ENCODE results near the gene PRKCA. TPM values are rescaled to one million over a fixed set of nuclear protein-coding genes. Genes with fewer than 3 reads are reported as not detected.

Gene PRKCA
- total RNA-seq, 1 experiment from 2014 or later, result 29.5 TPM

DNA sequence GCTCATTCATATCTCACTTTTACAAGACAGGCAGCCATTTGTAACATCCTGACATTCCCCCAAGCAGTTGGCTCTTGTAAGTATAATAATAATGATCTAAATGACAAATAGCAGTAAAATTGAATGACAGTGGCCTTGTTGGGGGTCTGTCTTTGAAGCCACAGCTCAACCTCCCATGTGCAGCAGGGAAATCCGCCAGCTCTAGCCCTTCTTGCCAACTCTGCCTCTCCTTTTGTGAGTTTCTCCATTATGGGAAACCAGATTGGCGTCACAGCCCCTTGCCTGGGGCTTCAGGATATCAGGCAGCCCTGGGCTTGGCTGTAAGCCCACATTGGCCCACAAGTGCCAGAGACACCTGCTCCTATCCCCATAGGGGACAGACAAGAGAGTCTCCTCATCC lies 462.1 kb downstream of the PRKCA start:
- peaks cover 9% of the 10 kb centered on the region for H3K4me1 Mint-ChIP-seq
- 0 out of 2 replicates have a peak overlapping the region, but pooled peaks have one; percentile 32 for H3K27ac Mint-ChIP-seq
- ATAC-seq (peak; percentile 22), DNase-seq (ENCODE audit: low spot score) (no peak)
- CTCF ChIA-PET, result interaction anchor here (0.6 to 1.3 kb wide), 6 partner anchors 27 to 91 kb away, joined by 3 to 4 read pairs (median 3); no protein-coding TSS in a partner anchor
- TF ChIP-seq KAT7 (CRISPR knock-in tag; IDR thresholded peaks at IDR 0.05; ENCODE audit: borderline replicate concordance) (no peak), GABPB1 (CRISPR knock-in tag; IDR thresholded peaks at IDR 0.05) (no peak), GTF2I (CRISPR knock-in tag; conservative IDR thresholded peaks at IDR 0.05) (no peak), ZBTB21 (CRISPR knock-in tag; IDR thresholded peaks at IDR 0.05; ENCODE audit: borderline replicate concordance) (no peak)
- TF ChIP-seq, protein P1, sequence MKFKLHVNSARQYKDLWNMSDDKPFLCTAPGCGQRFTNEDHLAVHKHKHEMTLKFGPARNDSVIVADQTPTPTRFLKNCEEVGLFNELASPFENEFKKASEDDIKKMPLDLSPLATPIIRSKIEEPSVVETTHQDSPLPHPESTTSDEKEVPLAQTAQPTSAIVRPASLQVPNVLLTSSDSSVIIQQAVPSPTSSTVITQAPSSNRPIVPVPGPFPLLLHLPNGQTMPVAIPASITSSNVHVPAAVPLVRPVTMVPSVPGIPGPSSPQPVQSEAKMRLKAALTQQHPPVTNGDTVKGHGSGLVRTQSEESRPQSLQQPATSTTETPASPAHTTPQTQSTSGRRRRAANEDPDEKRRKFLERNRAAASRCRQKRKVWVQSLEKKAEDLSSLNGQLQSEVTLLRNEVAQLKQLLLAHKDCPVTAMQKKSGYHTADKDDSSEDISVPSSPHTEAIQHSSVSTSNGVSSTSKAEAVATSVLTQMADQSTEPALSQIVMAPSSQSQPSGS (CRISPR knock-in tag; IDR thresholded peaks at IDR 0.05; ENCODE audit: borderline replicate concordance, low read depth), result no peak
- TF ChIP-seq, protein P2, sequence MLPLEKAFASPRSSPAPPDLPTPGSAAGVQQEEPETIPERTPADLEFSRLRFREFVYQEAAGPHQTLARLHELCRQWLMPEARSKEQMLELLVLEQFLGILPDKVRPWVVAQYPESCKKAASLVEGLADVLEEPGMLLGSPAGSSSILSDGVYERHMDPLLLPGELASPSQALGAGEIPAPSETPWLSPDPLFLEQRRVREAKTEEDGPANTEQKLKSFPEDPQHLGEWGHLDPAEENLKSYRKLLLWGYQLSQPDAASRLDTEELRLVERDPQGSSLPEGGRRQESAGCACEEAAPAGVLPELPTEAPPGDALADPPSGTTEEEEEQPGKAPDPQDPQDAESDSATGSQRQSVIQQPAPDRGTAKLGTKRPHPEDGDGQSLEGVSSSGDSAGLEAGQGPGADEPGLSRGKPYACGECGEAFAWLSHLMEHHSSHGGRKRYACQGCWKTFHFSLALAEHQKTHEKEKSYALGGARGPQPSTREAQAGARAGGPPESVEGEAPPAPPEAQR (CRISPR knock-in tag; IDR thresholded peaks at IDR 0.05), result no peak
- POLR2A ChIA-PET, result interaction anchor here (1.3 kb wide), 1 partner anchor 14 kb away, joined by 3 read pairs; no protein-coding TSS in a partner anchor
- peaks cover 4% of the 10 kb centered on the region; the same call in 1 of the 2 replicates for H3K9me3 Mint-ChIP-seq
- H3K27me3 Mint-ChIP-seq (ENCODE audit: low read depth), result no peaks in the 10 kb centered on the region
- no peaks in the 10 kb centered on the region for H3K36me3 Mint-ChIP-seq
- H3K4me3 Mint-ChIP-seq, result no peak overlapping the region

- POLR2A ChIA-PET, result no interaction called here
- no peak for DNase-seq (ENCODE audit: low spot score)
- H3K27me3 Mint-ChIP-seq (ENCODE audit: low read depth), result no peaks in the 10 kb centered on the region
These were observed 464.9 kb downstream of the PRKCA start for GRCh38 chr17:66767154-66767933.

DNA sequence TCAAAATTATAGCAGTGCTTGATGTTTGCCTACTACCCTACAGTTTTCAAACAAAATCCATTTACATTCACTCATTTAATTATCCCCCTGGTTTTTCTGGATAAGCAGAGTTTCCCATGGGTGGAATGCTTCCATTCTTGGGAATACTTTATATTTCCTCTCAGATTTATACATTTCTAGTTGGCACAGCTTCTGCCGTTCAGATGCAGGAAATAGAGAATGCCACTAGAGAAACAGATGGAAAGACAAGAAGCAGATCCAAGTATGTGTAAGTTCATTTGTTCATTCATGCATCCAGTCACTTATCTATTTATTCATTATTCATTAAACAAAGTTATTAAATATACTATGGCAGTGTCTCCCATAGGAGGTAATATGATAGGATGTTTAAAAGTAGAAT lies 467.5 kb downstream of the PRKCA start:
- POLR2A ChIA-PET, result no interaction called here
- Mint-ChIP-seq H3K4me3 (no peak overlapping the region), H3K4me1 (peaks cover 6% of the 10 kb centered on the region), H3K36me3 (no peaks in the 10 kb centered on the region; the same call in 1 of the 2 replicates), H3K27me3 (ENCODE audit: low read depth) (no peaks in the 10 kb centered on the region), H3K27ac (no peak overlapping the region), H3K9me3 (peaks cover 4% of the 10 kb centered on the region; the same call in 1 of the 2 replicates)
- CTCF ChIA-PET, result no interaction called here
- DNase-seq (ENCODE audit: low spot score), result no peak
- no peak for ATAC-seq
- TF ChIP-seq, protein P3, sequence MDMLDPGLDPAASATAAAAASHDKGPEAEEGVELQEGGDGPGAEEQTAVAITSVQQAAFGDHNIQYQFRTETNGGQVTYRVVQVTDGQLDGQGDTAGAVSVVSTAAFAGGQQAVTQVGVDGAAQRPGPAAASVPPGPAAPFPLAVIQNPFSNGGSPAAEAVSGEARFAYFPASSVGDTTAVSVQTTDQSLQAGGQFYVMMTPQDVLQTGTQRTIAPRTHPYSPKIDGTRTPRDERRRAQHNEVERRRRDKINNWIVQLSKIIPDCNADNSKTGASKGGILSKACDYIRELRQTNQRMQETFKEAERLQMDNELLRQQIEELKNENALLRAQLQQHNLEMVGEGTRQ (CRISPR knock-in tag; IDR thresholded peaks at IDR 0.05), result no peak
- TF ChIP-seq ATF3 (CRISPR knock-in tag; conservative IDR thresholded peaks at IDR 0.05) (no peak), SMAD4 (CRISPR knock-in tag; IDR thresholded peaks at IDR 0.05) (no peak), MYBL2 (CRISPR knock-in tag; IDR thresholded peaks at IDR 0.05) (no peak), RORB (CRISPR knock-in tag; IDR thresholded peaks at IDR 0.05) (no peak), KAT7 (CRISPR knock-in tag; IDR thresholded peaks at IDR 0.05; ENCODE audit: borderline replicate concordance) (no peak), ZNF423 (CRISPR knock-in tag; IDR thresholded peaks at IDR 0.05) (no peak), TP53 (CRISPR knock-in tag; IDR thresholded peaks at IDR 0.05) (no peak), JUN (CRISPR knock-in tag; IDR thresholded peaks at IDR 0.05) (no peak)
- TF ChIP-seq, protein P4, sequence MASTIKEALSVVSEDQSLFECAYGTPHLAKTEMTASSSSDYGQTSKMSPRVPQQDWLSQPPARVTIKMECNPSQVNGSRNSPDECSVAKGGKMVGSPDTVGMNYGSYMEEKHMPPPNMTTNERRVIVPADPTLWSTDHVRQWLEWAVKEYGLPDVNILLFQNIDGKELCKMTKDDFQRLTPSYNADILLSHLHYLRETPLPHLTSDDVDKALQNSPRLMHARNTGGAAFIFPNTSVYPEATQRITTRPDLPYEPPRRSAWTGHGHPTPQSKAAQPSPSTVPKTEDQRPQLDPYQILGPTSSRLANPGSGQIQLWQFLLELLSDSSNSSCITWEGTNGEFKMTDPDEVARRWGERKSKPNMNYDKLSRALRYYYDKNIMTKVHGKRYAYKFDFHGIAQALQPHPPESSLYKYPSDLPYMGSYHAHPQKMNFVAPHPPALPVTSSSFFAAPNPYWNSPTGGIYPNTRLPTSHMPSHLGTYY (CRISPR knock-in tag; IDR thresholded peaks at IDR 0.05), result no peak

More at GRCh38 chr17:66767154-66767933, 464.9 kb downstream of the PRKCA start:
- Mint-ChIP-seq H3K9me3 (peaks cover 4% of the 10 kb centered on the region; the same call in 1 of the 2 replicates), H3K4me3 (no peak overlapping the region), H3K4me1 (peaks cover 12% of the 10 kb centered on the region), H3K36me3 (no peaks in the 10 kb centered on the region), H3K27ac (no peak overlapping the region)
- no peak for ATAC-seq
- no peak for TF ChIP-seq MYBL2 (CRISPR knock-in tag; IDR thresholded peaks at IDR 0.05)
- TF ChIP-seq, protein P3 (CRISPR knock-in tag; IDR thresholded peaks at IDR 0.05), result 0 out of 2 replicates have a peak, but pooled peaks have one; percentile 7
- CTCF ChIA-PET, result no interaction called here

Measured in WTC11 (cell line).